HepG2 (cell line): Measurements from ENCODE around the gene RPS6KL1. TPM values are rescaled to one million over a fixed set of nuclear protein-coding genes. Genes with fewer than 3 reads are reported as not detected.

Experiments
- ELF1 ChIP-seq: sonication (generic); formaldehyde crosslinking; IDR thresholded peaks from 2 replicates; pipeline ENCODE4 v1.4.0; 2020; ENCODE audit warnings: missing genetic modification reagents
- ELF3 ChIP-seq: IDR thresholded peaks from 2 replicates; pipeline ENCODE4 v1.6.1; 2016; ENCODE audit warnings: missing genetic modification reagents, missing compliant biosample characterization
- FOXK1 ChIP-seq: sonication (generic); formaldehyde crosslinking; IDR thresholded peaks from 2 replicates; pipeline ENCODE4 v1.4.0; 2020; ENCODE audit warnings: low read depth, missing genetic modification reagents, borderline replicate concordance
- GMEB1 ChIP-seq: sonication (generic); formaldehyde crosslinking; IDR thresholded peaks from 2 replicates; pipeline ENCODE4 v1.5.1; 2020; ENCODE audit warnings: missing genetic modification reagents, mild to moderate bottlenecking, borderline replicate concordance
- HDAC2 ChIP-seq: sonication (generic); formaldehyde crosslinking; IDR thresholded peaks from 2 replicates; pipeline ENCODE4 v1.4.0; 2020; ENCODE audit warnings: missing genetic modification reagents
- HMG20B ChIP-seq: conservative IDR thresholded peaks from 2 replicates; pipeline ENCODE4 v1.6.1; 2016; ENCODE audit warnings: missing genetic modification reagents, missing compliant biosample characterization
- MTF1 ChIP-seq: sonication (generic); formaldehyde crosslinking; IDR thresholded peaks from 2 replicates; pipeline ENCODE4 v1.5.0; 2020; ENCODE audit warnings: missing genetic modification reagents
- NCOA5 ChIP-seq: sonication (generic); formaldehyde crosslinking; IDR thresholded peaks from 2 replicates; pipeline ENCODE4 v1.4.0; 2020; ENCODE audit warnings: missing genetic modification reagents
- ONECUT2 ChIP-seq: sonication (generic); formaldehyde crosslinking; IDR thresholded peaks from 2 replicates; pipeline ENCODE4 v1.4.0; 2020; ENCODE audit warnings: missing genetic modification reagents
- POGK ChIP-seq: sonication (generic); formaldehyde crosslinking; conservative IDR thresholded peaks from 2 replicates; pipeline ENCODE4 v1.8.0; 2022; ENCODE audit warnings: mild to moderate bottlenecking, moderate library complexity, missing genetic modification reagents
- SKI ChIP-seq: fragments of 450-650 bp; IDR thresholded peaks from one replicate; pipeline ENCODE4 v1.6.1; 2018; ENCODE audit warnings: mild to moderate bottlenecking; ENCODE audit not compliant: partially characterized antibody
- SNAPC5 ChIP-seq: sonication (generic); formaldehyde crosslinking; IDR thresholded peaks from 2 replicates; pipeline ENCODE4 v1.8.1; 2023; ENCODE audit warnings: mild to moderate bottlenecking, missing genetic modification reagents, borderline replicate concordance
- TAF1 ChIP-seq: sonication (generic); formaldehyde crosslinking; IDR thresholded peaks from 2 replicates; pipeline ENCODE4 v1.4.0; 2020; ENCODE audit warnings: missing genetic modification reagents
- ZBTB7B ChIP-seq: sonication (generic); formaldehyde crosslinking; IDR thresholded peaks from 2 replicates; pipeline ENCODE4 v1.4.0; 2020; ENCODE audit warnings: missing genetic modification reagents
- ZNF205 ChIP-seq: IDR thresholded peaks from 2 replicates; pipeline ENCODE4 v1.6.1; 2018; ENCODE audit warnings: missing biosample characterization, missing genetic modification reagents
- ZNF280B ChIP-seq: sonication (generic); formaldehyde crosslinking; IDR thresholded peaks from 2 replicates; pipeline ENCODE4 v1.5.0; 2020; ENCODE audit warnings: missing genetic modification reagents, mild to moderate bottlenecking, borderline replicate concordance
- ZNF350 ChIP-seq: sonication (generic); formaldehyde crosslinking; IDR thresholded peaks from 2 replicates; pipeline ENCODE4 v1.4.0; 2020; ENCODE audit warnings: mild to moderate bottlenecking, low read depth, missing genetic modification reagents, borderline replicate concordance
- ZNF512 ChIP-seq: sonication (generic); formaldehyde crosslinking; IDR thresholded peaks from 2 replicates; pipeline ENCODE4 v1.4.0; 2020; ENCODE audit warnings: mild to moderate bottlenecking, missing genetic modification reagents
- ZNF512B ChIP-seq: sonication (generic); formaldehyde crosslinking; IDR thresholded peaks from 2 replicates; pipeline ENCODE4 v1.5.1; 2020; ENCODE audit warnings: missing genetic modification reagents, mild to moderate bottlenecking, borderline replicate concordance
- ZNF619 ChIP-seq: sonication (generic); formaldehyde crosslinking; IDR thresholded peaks from 2 replicates; pipeline ENCODE4 v1.4.0; 2020; ENCODE audit warnings: mild to moderate bottlenecking, missing genetic modification reagents
- polyA plus RNA-seq, 8 experiments: library from polyadenylated mRNA; depleted of rRNA in 3 of 8; stranded (reverse) in 7 of 8; unstranded in 1 of 8; fragments of >200 nt; fragmentation: Illumina TruSeq in 4 of 8; extraction: Trizol in 4 of 8; gene quantifications; 2 replicates each; pipeline versions ENCODE4 v1.2.1 to v1.2.3, GENCODE V29; 2011 to 2016; ENCODE audit warnings: low read depth in 4 of 8, missing spikeins in 1 of 8, mixed read lengths in 1 of 8; ENCODE audit not compliant: insufficient read depth in 1 of 8
- total RNA-seq, 5 experiments: library from RNA; depleted of rRNA; stranded (reverse); fragments of >200 nt; fragmentation: Illumina TruSeq; extraction: Trizol; gene quantifications; 2 replicates each; pipeline ENCODE4 v1.2.3, GENCODE V29; 2016; ENCODE audit warnings: low read depth in 1 of 5

Gene RPS6KL1
- total and polyA plus RNA-seq, 2 of the 13 experiments (the other 11 are each of a cell fraction or from before 2014, with no cell fraction given): 6.5 to 11.5 TPM

- no peak for TF ChIP-seq ZNF512B
- no peak for TF ChIP-seq MTF1 (CRISPR knock-in tag)
- TF ChIP-seq ZNF619 (CRISPR knock-in tag): peak; percentile 46; the same call in 1 of the 2 replicates
- TF ChIP-seq ELF1 (CRISPR knock-in tag): peak; percentile 72
- TF ChIP-seq NCOA5 (CRISPR knock-in tag): no peak
- TF ChIP-seq HDAC2: peak; percentile 62
- TF ChIP-seq TAF1 (CRISPR knock-in tag): peak; percentile 87
- no peak for TF ChIP-seq HMG20B
- TF ChIP-seq ZBTB7B: peak; percentile 87
- peak; percentile 68; the same call in 1 of the 2 replicates for TF ChIP-seq FOXK1 (CRISPR knock-in tag)
- TF ChIP-seq ZNF512 (CRISPR knock-in tag): 0 out of 2 replicates have a peak, but pooled peaks have one; percentile 14
- 0 out of 2 replicates have a peak, but pooled peaks have one; percentile 27 for TF ChIP-seq SNAPC5
- no peak for TF ChIP-seq ONECUT2 (CRISPR knock-in tag)
- peak; percentile 45 for TF ChIP-seq SKI
- TF ChIP-seq ELF3 (CRISPR knock-in tag): peak; percentile 63; the same call in 1 of the 2 replicates
- TF ChIP-seq POGK: 0 out of 2 replicates have a peak, but pooled peaks have one; percentile 22
- TF ChIP-seq GMEB1 (CRISPR knock-in tag): peak; percentile 63; the same call in 1 of the 2 replicates
- TF ChIP-seq ZNF205: peak; percentile 77
- TF ChIP-seq ZNF350 (CRISPR knock-in tag): peak; percentile 84
- peak; percentile 69 for TF ChIP-seq ZNF280B (CRISPR knock-in tag)
Observed at GRCh38 chr14:74881431-74882102, 41.5 kb downstream of the RPS6KL1 start, which contains the start of gene DLST (continued).
